ENCODE results near the gene SLFN12L. TPM values are rescaled to one million over a fixed set of nuclear protein-coding genes. Genes with fewer than 3 reads are reported as not detected.

Gene SLFN12L
- total and polyA plus RNA-seq, 9 donors = 0.23 to 1.2 (median 0.79) TPM

- no peaks in the 10 kb centered on the region for H3K36me3 ChIP-seq
- 90 to 97% (median 95%) methylated on average over 2 of the region's 2 CpGs for WGBS, 3 donors
- no peak for DNase-seq
- H3K27me3 ChIP-seq = no peaks in the 10 kb centered on the region
- no peaks in the 10 kb centered on the region for H3K9me3 ChIP-seq
- no peak overlapping the region for H3K4me3 ChIP-seq
- peaks cover 12% of the 10 kb centered on the region for H3K4me1 ChIP-seq (ENCODE audit: insufficient read depth)
- intact Hi-C loops (cut with DNase I) = loop anchor here in 1 of 4 donors (10.0 kb wide), 1 partner anchor 315 kb away; no protein-coding TSS in a partner anchor
- no peak overlapping the region for H3K27ac ChIP-seq
- TF ChIP-seq, protein P1, sequence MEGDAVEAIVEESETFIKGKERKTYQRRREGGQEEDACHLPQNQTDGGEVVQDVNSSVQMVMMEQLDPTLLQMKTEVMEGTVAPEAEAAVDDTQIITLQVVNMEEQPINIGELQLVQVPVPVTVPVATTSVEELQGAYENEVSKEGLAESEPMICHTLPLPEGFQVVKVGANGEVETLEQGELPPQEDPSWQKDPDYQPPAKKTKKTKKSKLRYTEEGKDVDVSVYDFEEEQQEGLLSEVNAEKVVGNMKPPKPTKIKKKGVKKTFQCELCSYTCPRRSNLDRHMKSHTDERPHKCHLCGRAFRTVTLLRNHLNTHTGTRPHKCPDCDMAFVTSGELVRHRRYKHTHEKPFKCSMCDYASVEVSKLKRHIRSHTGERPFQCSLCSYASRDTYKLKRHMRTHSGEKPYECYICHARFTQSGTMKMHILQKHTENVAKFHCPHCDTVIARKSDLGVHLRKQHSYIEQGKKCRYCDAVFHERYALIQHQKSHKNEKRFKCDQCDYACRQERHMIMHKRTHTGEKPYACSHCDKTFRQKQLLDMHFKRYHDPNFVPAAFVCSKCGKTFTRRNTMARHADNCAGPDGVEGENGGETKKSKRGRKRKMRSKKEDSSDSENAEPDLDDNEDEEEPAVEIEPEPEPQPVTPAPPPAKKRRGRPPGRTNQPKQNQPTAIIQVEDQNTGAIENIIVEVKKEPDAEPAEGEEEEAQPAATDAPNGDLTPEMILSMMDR (IDR thresholded peaks at IDR 0.05) = no peak
- TF ChIP-seq EP300 (IDR thresholded peaks at IDR 0.05) (no peak), POLR2A (IDR thresholded peaks at IDR 0.05) (no peak)
Measured at GRCh38 chr17:35429702-35430101, 107.8 kb downstream of the SLFN12L start.

DNA sequence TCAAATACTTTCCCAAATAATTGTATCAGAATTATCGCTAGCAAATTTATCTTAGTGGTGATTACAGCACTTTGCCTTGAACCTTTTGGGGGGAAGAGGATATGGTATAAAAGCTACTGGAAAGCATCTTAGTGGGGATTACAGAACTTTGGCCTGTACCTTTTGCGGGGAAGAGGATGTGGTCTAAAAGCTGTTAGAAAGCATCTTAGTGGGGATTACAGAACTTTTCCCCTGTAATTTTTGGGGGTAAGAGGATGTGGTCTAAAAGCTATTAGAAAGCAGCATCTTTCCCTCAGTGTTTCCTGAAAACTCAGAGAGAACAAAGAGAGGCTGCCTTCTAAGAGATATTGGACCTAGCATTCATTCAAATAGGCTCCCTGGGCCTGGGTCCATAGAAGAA, 109.2 kb downstream of the SLFN12L start:
- DNase-seq = no peak

GRCh38 chr17:35423761-35424160, 113.7 kb downstream of the SLFN12L start:
- Histone ChIP-seq H3K27me3 (no peaks in the 10 kb centered on the region), H3K27ac (no peak overlapping the region), H3K4me1 (ENCODE audit: insufficient read depth) (no peaks in the 10 kb centered on the region), H3K36me3 (no peaks in the 10 kb centered on the region), H3K4me3 (no peak overlapping the region), H3K9me3 (no peaks in the 10 kb centered on the region)
- TF ChIP-seq EP300 (IDR thresholded peaks at IDR 0.05) = no peak
- WGBS, 3 donors = 91 to 98% (median 95%) methylated on average over 4 of the region's 4 CpGs
- DNase-seq = no peak
- intact Hi-C loops (cut with DNase I) = loop anchor here in 1 of 4 donors (10.0 kb wide), 1 partner anchor 321 kb away; no protein-coding TSS in a partner anchor

More for the DNA sequence above, 109.2 kb downstream of the SLFN12L start:
- Histone ChIP-seq H3K27ac (no peak overlapping the region), H3K4me3 (no peak overlapping the region), H3K27me3 (no peaks in the 10 kb centered on the region), H3K36me3 (no peaks in the 10 kb centered on the region), H3K4me1 (ENCODE audit: insufficient read depth) (peaks cover 8% of the 10 kb centered on the region), H3K9me3 (no peaks in the 10 kb centered on the region)
- 88 to 93% (median 93%) methylated on average over 2 of the region's 2 CpGs for WGBS, 3 donors
- intact Hi-C loops (cut with DNase I) = loop anchor here in 1 of 4 donors (10.0 kb wide), 1 partner anchor 317 kb away; no protein-coding TSS in a partner anchor
- TF ChIP-seq POLR2A (IDR thresholded peaks at IDR 0.05) (no peak), EP300 (IDR thresholded peaks at IDR 0.05) (no peak)
- TF ChIP-seq, protein P1 (IDR thresholded peaks at IDR 0.05) = no peak

Small RNA genes within 50 kb of the gene (small RNA-seq; reads per million reads assigned to genes)
- not detected for gene AC015911.1
- 84.1 reads per million, percentile 91 among the genes with 10 or more reads in this experiment for gene SNORD7

Other genes starting within 250 kb of the SLFN12L start
- gene SLFN11, start 164.1 kb downstream of the SLFN12L start, total RNA-seq = 10 to 100 TPM; 27.7 to 75.0 (median 42.7) TPM
- 10 to 100 TPM in 1 of 2 donors, 1 to 10 TPM in 1; 9.6 to 36.0 TPM for gene SLFN11, start 164.1 kb downstream of the SLFN12L start, polyA plus RNA-seq
- 10 to 100 TPM in 2 of 7 donors, 1 to 10 TPM in 5; 7.0 to 11.3 (median 7.8) TPM for gene SLFN12, start 105.2 kb downstream of the SLFN12L start, total RNA-seq
- 10 to 100 TPM in 1 of 2 donors, 1 to 10 TPM in 1; 4.4 to 10.3 TPM for gene SLFN12, start 105.2 kb downstream of the SLFN12L start, polyA plus RNA-seq
- 10 to 100 TPM in 5 of 7 donors, 1 to 10 TPM in 2; 1.7 to 20.6 (median 14.4) TPM for gene SLFN13, start 88.9 kb downstream of the SLFN12L start, total RNA-seq
- gene SLFN13, start 88.9 kb downstream of the SLFN12L start, polyA plus RNA-seq = 1 to 10 TPM in 1 of 2 donors, under 1 TPM in 1; 0.99 to 6.4 TPM
- gene SLFN14, start 23.1 kb upstream of the SLFN12L start, total RNA-seq = not detected
- not detected for gene SLFN14, start 23.1 kb upstream of the SLFN12L start, polyA plus RNA-seq
- 1 to 10 TPM; 4.0 to 9.3 (median 6.5) TPM for gene PEX12, start 40.9 kb upstream of the SLFN12L start, total RNA-seq
- 1 to 10 TPM; 6.2 to 9.8 TPM for gene PEX12, start 40.9 kb upstream of the SLFN12L start, polyA plus RNA-seq
- 100 to 1,000 TPM in 5 of 7 donors, 10 to 100 TPM in 2; 48.3 to 170 (median 139) TPM for gene AP2B1, start 49.6 kb upstream of the SLFN12L start, total RNA-seq
- 100 to 1,000 TPM in 1 of 2 donors, 10 to 100 TPM in 1; 42.6 to 164 TPM for gene AP2B1, start 49.6 kb upstream of the SLFN12L start, polyA plus RNA-seq
- gene RASL10B, start 194.0 kb upstream of the SLFN12L start, total RNA-seq = 10 to 100 TPM in 1 of 7 donors, 1 to 10 TPM in 6; 5.1 to 14.8 (median 6.7) TPM
- gene RASL10B, start 194.0 kb upstream of the SLFN12L start, polyA plus RNA-seq = 1 to 10 TPM; 2.3 to 4.8 TPM
- 1 to 10 TPM in 2 of 7 donors, under 1 TPM in 3, not detected in 2; 0.37 to 9.0 (median 0.62) TPM for gene GAS2L2, start 215.6 kb upstream of the SLFN12L start, total RNA-seq
- under 1 TPM in 1 of 2 donors, not detected in 1; 0.02 TPM for gene GAS2L2, start 215.6 kb upstream of the SLFN12L start, polyA plus RNA-seq
- gene C17orf50, start 223.2 kb upstream of the SLFN12L start, total RNA-seq = not detected
- gene C17orf50, start 223.2 kb upstream of the SLFN12L start, polyA plus RNA-seq = not detected

Measured in ovary (tissue), 9 donors.